Sigmoid colon (tissue), 7 donors: ENCODE measurements around the gene KCNA10. TPM values are rescaled to one million over a fixed set of nuclear protein-coding genes. Genes with fewer than 3 reads are reported as not detected.

Experiments used
- DNase-seq: peaks from one replicate; pipeline ENCODE4 v3.0.0-alpha.2; 2019
- H3K27ac ChIP-seq, 4 donors: fragments of 200-600 bp; sonication (generic); one replicate each; pipeline ENCODE4 v1.5.1; 2016 to 2019; ENCODE audit warnings: mild to moderate bottlenecking in 1 of 4
- H3K27me3 ChIP-seq, 3 donors: fragments of 200-600 bp; sonication (generic); one replicate each; pipeline ENCODE4 v1.5.1; 2019; ENCODE audit warnings: mild to moderate bottlenecking in 1 of 3
- H3K36me3 ChIP-seq, 4 donors: fragments of 200-600 bp; sonication (generic); one replicate each; pipeline ENCODE4 v1.5.1; 2016 to 2019
- H3K4me1 ChIP-seq, 4 donors: fragments of 200-600 bp; sonication (generic); one replicate each; pipeline ENCODE4 v1.5.1; 2017 to 2019
- H3K4me3 ChIP-seq, 4 donors: fragments of 200-600 bp; sonication (generic); one replicate each; pipeline ENCODE4 v1.5.1; 2017 to 2019; ENCODE audit warnings: mild to moderate bottlenecking in 2 of 4, moderate library complexity in 1 of 4
- H3K9me3 ChIP-seq, 4 donors: fragments of 200-600 bp in 3 of 4; sonication (generic) in 3 of 4; one replicate each; pipeline versions ENCODE4 v1.5.1 to v1.6.1; 2013 to 2019
- CTCF ChIP-seq, 4 experiments: fragments of 450-650 bp in 3 of 4; fragments of 200-600 bp in 1 of 4; IDR thresholded peaks; one replicate each; pipeline ENCODE4 v1.5.1; 2016 to 2019; ENCODE audit warnings: antibody characterized with exemption in 4 of 4, mild to moderate bottlenecking in 3 of 4, moderate library complexity in 2 of 4
- EP300 ChIP-seq, 4 donors: sonication (generic); formaldehyde crosslinking; IDR thresholded peaks; one replicate each; pipeline ENCODE4 v1.6.1; 2017; ENCODE audit warnings: antibody characterized with exemption in 4 of 4
- POLR2A ChIP-seq, 2 donors: fragments of 450-650 bp; IDR thresholded peaks; one replicate each; pipeline ENCODE4 v1.6.1; 2016; ENCODE audit warnings: antibody characterized with exemption in 2 of 2, mild to moderate bottlenecking in 2 of 2, moderate library complexity in 2 of 2
- POLR2AphosphoS5 ChIP-seq, 4 donors: sonication (generic); formaldehyde crosslinking; IDR thresholded peaks; one replicate each; pipeline ENCODE4 v1.6.1; 2017; ENCODE audit warnings: antibody characterized with exemption in 4 of 4
- WGBS, 2 donors: extraction: QIAGEN DNeasy Blood & Tissue Kit; methylation state at CpG; one replicate each; pipeline ENCODE4 v1.1.7; 2013; 5-methylcytosine and 5-hydroxymethylcytosine counted together
- intact Hi-C: fragments of 100-400 bp; cut with DNase I; formaldehyde crosslinking; loops from one replicate; pipeline ENCODE4 v1.15.1; 2023
- polyA plus RNA-seq, 3 donors: library from polyadenylated mRNA; stranded (reverse); fragments of 200-250 nt; gene quantifications; one replicate each; pipeline ENCODE4 v1.2.3, GENCODE V29; 2013
- total RNA-seq, 4 donors: library from RNA; depleted of rRNA; stranded (reverse); fragments of >200 nt; gene quantifications; one replicate each; pipeline ENCODE4 v1.1.0, GENCODE V29; 2016
- donor health status: healthy with polysubstance abuse.
- donor health status: Bipolar disorder and iron deficiency.
- donor health status: healthy.

Gene KCNA10
- total and polyA plus RNA-seq, 7 donors: not detected

DNA sequence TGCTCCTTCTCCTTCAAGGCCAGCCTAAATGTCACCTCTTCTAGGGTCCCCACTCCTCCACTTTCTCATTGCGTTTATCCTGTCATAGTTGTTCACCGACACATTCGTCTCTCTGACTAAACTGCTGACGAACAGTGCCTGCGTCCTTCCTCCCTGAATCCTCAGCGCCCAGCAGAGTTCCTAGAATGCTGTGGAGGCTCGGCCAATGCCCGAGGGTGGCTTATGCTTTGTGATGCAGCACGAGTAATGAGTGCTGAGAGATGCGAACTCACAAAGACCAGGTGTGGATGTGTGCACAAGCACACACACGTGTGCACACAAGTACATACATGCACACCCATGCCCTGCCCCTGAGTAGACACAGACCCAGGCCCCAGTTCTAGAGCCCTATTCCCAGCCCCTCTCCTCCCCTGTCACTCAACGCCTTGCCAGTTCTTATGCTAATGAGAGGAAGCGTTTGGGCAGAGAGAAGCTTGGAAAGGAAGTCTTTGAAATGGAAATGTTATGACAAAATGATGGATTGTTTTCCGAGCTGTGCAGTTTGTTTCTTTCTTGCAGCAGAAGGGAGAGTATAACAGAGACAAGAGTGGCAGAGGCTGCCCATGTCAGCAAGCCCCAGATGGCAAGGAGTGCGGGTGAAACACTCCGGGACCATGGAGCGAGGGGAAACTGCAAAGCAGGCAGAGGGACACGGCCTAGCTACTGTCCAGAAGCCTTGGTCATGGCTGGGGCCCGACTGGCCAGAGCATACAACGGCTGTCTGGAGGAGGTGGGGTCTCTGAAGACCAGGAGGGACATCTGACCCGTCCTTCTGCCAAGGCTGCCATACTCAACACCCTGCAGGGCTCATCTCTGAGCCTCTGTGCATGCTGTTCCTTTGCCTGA is 24.2 kb downstream of the KCNA10 start:
- no peaks in the 10 kb centered on the region for H3K4me1 ChIP-seq
- no peak overlapping the region for H3K4me3 ChIP-seq
- H3K9me3 ChIP-seq: no peaks in the 10 kb centered on the region
- no peak overlapping the region for H3K27ac ChIP-seq
- TF ChIP-seq POLR2A (IDR thresholded peaks at IDR 0.05): no peak
- TF ChIP-seq EP300 (IDR thresholded peaks at IDR 0.05): no peak
- TF ChIP-seq CTCF (IDR thresholded peaks at IDR 0.05): no peak
- TF ChIP-seq POLR2AphosphoS5 (IDR thresholded peaks at IDR 0.05): no peak
- no peak for DNase-seq
- intact Hi-C loops: no loop called here
- H3K36me3 ChIP-seq: no peaks in the 10 kb centered on the region
- H3K27me3 ChIP-seq: no peaks in the 10 kb centered on the region
- WGBS, 2 donors: 63 to 79% methylated on average over 21 of the region's 21 CpGs

DNA sequence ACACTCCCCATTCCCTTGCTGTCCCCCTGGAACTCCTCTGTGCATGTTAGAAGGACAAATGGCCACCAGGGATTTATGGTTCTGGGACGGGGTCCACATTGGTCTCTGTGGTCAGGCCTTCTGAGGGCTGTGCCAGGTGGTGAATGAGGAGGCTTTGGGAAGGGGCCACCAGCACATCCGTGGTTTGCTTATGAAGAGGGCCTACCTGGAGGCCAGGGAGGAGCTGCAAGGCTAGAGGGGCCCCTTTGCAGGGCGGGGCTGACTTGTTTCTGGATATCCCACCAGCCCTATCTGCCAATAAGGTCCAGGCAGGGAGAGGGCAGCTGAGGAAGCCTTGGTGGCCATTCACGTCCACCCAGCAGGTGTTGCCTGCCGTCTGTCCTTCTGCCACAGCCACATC is 24.9 kb downstream of the KCNA10 start:
- Histone ChIP-seq H3K9me3 (no peaks in the 10 kb centered on the region), H3K36me3 (no peaks in the 10 kb centered on the region), H3K27me3 (no peaks in the 10 kb centered on the region), H3K4me3 (no peak overlapping the region), H3K4me1 (no peaks in the 10 kb centered on the region), H3K27ac (no peak overlapping the region)
- 81% methylated on average over 5 of the region's 5 CpGs for WGBS, 2 donors
- no peak for TF ChIP-seq POLR2A (IDR thresholded peaks at IDR 0.05)
- no peak for TF ChIP-seq CTCF (IDR thresholded peaks at IDR 0.05)
- TF ChIP-seq EP300 (IDR thresholded peaks at IDR 0.05): no peak
- TF ChIP-seq POLR2AphosphoS5 (IDR thresholded peaks at IDR 0.05): no peak
- intact Hi-C loops: no loop called here
- no peak for DNase-seq

GRCh38 chr1:110493059-110493699 is 25.8 kb downstream of the KCNA10 start:
- Histone ChIP-seq H3K36me3 (no peaks in the 10 kb centered on the region), H3K9me3 (no peaks in the 10 kb centered on the region), H3K4me1 (no peaks in the 10 kb centered on the region), H3K27me3 (no peaks in the 10 kb centered on the region), H3K4me3 (no peak overlapping the region), H3K27ac (no peak overlapping the region)
- intact Hi-C loops: no loop called here
- no peak for DNase-seq
- TF ChIP-seq EP300 (IDR thresholded peaks at IDR 0.05) (no peak), POLR2AphosphoS5 (IDR thresholded peaks at IDR 0.05) (no peak), POLR2A (IDR thresholded peaks at IDR 0.05) (no peak), CTCF (IDR thresholded peaks at IDR 0.05) (no peak)
- 85 to 90% methylated on average over 5 of the region's 5 CpGs for WGBS, 2 donors

- no peak overlapping the region for H3K4me3 ChIP-seq
- DNase-seq: no peak
- TF ChIP-seq CTCF (IDR thresholded peaks at IDR 0.05) (no peak), EP300 (IDR thresholded peaks at IDR 0.05) (no peak), POLR2A (IDR thresholded peaks at IDR 0.05) (no peak)
- no peak overlapping the region for H3K27ac ChIP-seq
- no peaks in the 10 kb centered on the region for H3K9me3 ChIP-seq
- H3K36me3 ChIP-seq: no peaks in the 10 kb centered on the region
- 85 to 91% methylated on average over 7 of the region's 7 CpGs for WGBS, 2 donors
- no peaks in the 10 kb centered on the region for H3K27me3 ChIP-seq
- intact Hi-C loops: no loop called here
- H3K4me1 ChIP-seq: no peaks in the 10 kb centered on the region
Measured at GRCh38 chr1:110492573-110492972, 26.4 kb downstream of the KCNA10 start.
